Measurements from ENCODE around the gene NFIC. TPM values are rescaled to one million over a fixed set of nuclear protein-coding genes. Genes with fewer than 3 reads are reported as not detected.
A peak's percentile ranks its signal among the peaks of the same experiment; 100 is the strongest.

NFIC gene
- polyA plus RNA-seq, 4 donors = 4.5 to 37.9 (median 8.2) TPM

- Histone ChIP-seq H3K4me3 (ENCODE audit: low read depth in 1 of 3, low read length in 3 of 3) (no peak overlapping the region), H3K9me3 (ENCODE audit: control insufficient read depth in 2 of 2, insufficient read depth in 1 of 2, low read depth in 1 of 2, low read length in 1 of 2) (no peaks in the 10 kb centered on the region), H3K27me3 (ENCODE audit: control insufficient read depth in 3 of 3, insufficient read depth in 3 of 3, low read length in 3 of 3) (peaks cover 0 to 84% (median 0%) of the 10 kb centered on the region in 3 donors), H3K36me3 (ENCODE audit: control insufficient read depth in 3 of 3, insufficient read depth in 2 of 3, low read depth in 1 of 3, low read length in 3 of 3) (peaks cover 0 to 5% (median 0%) of the 10 kb centered on the region in 3 donors), H3K27ac (ENCODE audit: low read depth in 1 of 3, low read length in 2 of 3) (peak overlapping the region in 1 of 3 donors; percentile 23), H3K4me1 (ENCODE audit: control insufficient read depth in 3 of 3, insufficient read depth in 2 of 3, low read depth in 1 of 3, low read length in 2 of 3) (peaks cover 0 to 19% (median 2%) of the 10 kb centered on the region in 3 donors)
- DNase-seq (no peak), FAIRE-seq (no peak)
- 72 to 84% (median 75%) methylated on average over 4 of the region's 4 CpGs for WGBS, 3 donors
Observed at GRCh38 chr19:3364501-3364858, 1.9 kb upstream of the NFIC start.

DNA sequence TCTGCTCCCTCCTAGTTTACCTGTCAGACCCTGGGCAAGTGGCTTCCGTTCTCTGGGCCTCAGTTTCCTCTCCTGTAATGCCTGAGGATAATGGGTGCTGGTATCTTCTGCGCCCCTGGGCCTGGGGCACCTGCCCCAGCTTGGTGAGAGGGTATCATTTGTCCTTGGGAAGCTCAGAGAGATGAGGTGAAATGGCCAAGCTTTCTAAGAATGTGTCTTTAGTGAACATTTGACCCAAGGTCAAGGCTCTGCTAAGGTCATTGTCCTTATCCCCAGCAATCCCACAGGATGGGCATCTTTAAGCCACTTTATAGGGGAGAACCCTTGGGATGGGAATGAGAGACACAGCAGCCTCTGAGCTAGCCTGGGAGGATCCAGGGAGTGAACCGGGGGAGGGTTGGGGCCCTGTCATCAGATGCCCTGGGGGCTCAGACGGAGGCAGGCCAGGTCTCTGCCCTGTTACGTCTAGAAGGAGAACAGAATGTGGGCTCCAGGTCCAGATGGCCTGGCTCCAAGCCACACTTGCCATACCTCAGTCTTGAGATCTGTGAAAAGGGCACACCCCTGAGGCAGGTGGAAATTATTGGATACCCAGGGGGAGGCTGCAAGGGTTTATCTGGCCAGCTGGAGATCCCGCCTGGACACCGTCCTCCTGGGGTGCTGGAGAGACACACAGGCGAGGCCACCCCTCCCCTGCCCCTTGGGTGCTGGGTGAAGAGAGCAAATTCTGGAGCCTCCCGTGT, 1.1 kb upstream of the NFIC start:
- H3K36me3 ChIP-seq (ENCODE audit: control insufficient read depth in 3 of 3, insufficient read depth in 2 of 3, low read depth in 1 of 3, low read length in 3 of 3) = peaks cover 0 to 5% (median 0%) of the 10 kb centered on the region in 3 donors
- peaks cover 0 to 92% (median 0%) of the 10 kb centered on the region in 3 donors for H3K27me3 ChIP-seq (ENCODE audit: control insufficient read depth in 3 of 3, insufficient read depth in 3 of 3, low read length in 3 of 3)
- DNase-seq (no peak), FAIRE-seq (no peak)
- peak overlapping the region in 2 of 3 donors; percentile 58 to 67 for H3K4me3 ChIP-seq (ENCODE audit: low read depth in 1 of 3, low read length in 3 of 3)
- H3K27ac ChIP-seq (ENCODE audit: low read depth in 1 of 3, low read length in 2 of 3) = peak overlapping the region in 2 of 3 donors; percentile 53 to 65
- peaks cover 0 to 19% (median 2%) of the 10 kb centered on the region in 3 donors for H3K4me1 ChIP-seq (ENCODE audit: control insufficient read depth in 3 of 3, insufficient read depth in 2 of 3, low read depth in 1 of 3, low read length in 2 of 3)
- H3K9me3 ChIP-seq (ENCODE audit: control insufficient read depth in 2 of 2, insufficient read depth in 1 of 2, low read depth in 1 of 2, low read length in 1 of 2) = no peaks in the 10 kb centered on the region
- WGBS, 3 donors = 42 to 50% (median 44%) methylated on average over 9 of the region's 9 CpGs

DNA sequence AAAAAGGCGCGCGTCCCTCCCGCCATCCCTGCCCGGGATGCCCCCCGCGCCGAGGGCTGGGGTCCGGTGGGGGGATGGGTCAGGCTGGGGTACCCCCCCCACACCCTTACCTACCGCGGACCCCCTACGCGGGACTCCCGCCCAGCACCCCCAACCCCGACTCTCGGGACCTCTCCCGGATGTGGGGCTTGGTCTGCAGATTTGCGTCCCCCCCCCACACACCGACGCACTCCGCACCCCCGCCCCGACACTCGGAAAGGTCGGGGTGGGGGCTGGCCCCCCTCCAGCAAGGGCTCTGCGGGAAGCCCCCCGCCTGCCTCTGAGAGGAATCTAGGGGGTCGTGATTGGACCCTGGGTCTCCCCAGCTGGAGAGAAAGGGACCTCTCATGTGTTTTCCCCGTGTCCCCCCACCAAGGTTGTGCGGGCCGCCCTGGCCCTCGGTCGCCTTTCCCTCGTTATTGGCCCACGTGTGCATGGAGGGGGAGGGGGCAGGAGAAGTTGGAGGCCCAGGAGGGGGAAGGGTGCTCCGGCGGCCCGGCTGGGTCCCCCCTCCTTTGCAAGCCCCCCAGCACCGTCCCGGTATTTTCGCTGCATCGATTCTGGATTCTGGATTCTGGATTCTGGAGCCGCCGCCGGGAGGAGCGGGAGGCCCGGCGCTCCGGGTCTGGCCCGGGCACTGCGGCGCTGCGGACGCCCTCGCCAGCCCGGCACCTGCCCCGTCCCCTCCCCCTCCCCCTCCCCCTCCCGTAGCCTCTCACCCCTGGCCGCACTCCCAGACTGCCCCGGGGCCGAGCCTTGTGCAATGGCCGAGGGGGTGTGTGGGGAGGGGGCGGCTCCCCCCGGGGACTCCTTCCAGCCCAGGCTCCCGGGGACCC, 607 bp downstream of the NFIC start:
- FAIRE-seq (no peak), DNase-seq (no peak)
- Histone ChIP-seq H3K4me1 (ENCODE audit: control insufficient read depth in 3 of 3, insufficient read depth in 2 of 3, low read depth in 1 of 3, low read length in 2 of 3) (peaks cover 0 to 13% (median 2%) of the 10 kb centered on the region in 3 donors), H3K27ac (ENCODE audit: low read depth in 1 of 3, low read length in 2 of 3) (peak overlapping the region in 2 of 3 donors; percentile 63 to 74), H3K27me3 (ENCODE audit: control insufficient read depth in 3 of 3, insufficient read depth in 3 of 3, low read length in 3 of 3) (peaks cover 0 to 84% (median 0%) of the 10 kb centered on the region in 3 donors), H3K36me3 (ENCODE audit: control insufficient read depth in 3 of 3, insufficient read depth in 2 of 3, low read depth in 1 of 3, low read length in 3 of 3) (peaks cover 0 to 5% (median 0%) of the 10 kb centered on the region in 3 donors), H3K9me3 (ENCODE audit: control insufficient read depth in 2 of 2, insufficient read depth in 1 of 2, low read depth in 1 of 2, low read length in 1 of 2) (no peaks in the 10 kb centered on the region), H3K4me3 (ENCODE audit: low read depth in 1 of 3, low read length in 3 of 3) (peak overlapping the region; percentile 58 to 67 (median 60))
- WGBS, 3 donors = 0 to 2% (median 1%) methylated on average over 41 to 65 of the region's 65 CpGs

DNA sequence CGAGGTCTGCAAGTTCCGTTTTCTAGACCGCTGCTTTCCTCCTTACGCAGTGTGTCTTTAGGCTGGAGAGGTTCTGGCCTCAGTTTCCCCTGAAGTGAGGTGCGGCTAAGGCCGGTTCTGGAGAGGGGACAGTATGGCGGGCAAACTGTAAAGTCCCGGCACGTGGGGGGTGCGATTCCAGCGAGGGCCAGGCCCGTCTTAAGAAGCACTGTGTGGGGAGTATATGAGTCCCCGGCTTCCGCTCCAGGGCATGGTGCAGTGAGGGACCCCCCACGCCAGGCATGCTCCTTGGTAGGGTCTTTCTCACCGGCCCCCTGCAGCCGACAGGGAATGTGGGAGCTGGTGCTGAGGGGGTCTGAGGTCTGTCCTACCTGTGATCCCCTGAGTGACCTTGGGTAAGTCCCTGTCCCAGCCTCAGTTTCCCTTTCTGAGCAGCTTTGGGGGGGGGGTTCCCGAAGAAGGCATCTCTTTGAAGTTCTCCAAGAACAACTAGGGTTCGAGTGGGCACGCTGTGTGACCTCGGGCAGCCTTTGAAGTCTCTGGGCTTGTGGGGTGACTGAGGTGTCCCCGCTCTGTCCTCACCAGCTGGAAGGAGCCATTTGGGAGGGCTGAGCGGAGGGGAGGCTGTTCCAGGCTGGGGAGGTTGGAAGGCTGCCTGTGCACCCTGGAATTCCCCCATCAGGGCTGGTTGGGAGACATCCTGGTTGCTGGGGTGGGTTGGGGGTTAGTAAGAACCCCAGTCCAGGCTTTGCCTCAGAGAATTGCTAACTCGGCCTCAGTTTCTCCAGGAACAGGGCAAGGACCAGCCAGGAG, 1.5 kb downstream of the NFIC start:
- H3K36me3 ChIP-seq (ENCODE audit: control insufficient read depth in 3 of 3, insufficient read depth in 2 of 3, low read depth in 1 of 3, low read length in 3 of 3) = peaks cover 0 to 3% (median 0%) of the 10 kb centered on the region in 3 donors
- peaks cover 0 to 78% (median 0%) of the 10 kb centered on the region in 3 donors for H3K27me3 ChIP-seq (ENCODE audit: control insufficient read depth in 3 of 3, insufficient read depth in 3 of 3, low read length in 3 of 3)
- H3K9me3 ChIP-seq (ENCODE audit: control insufficient read depth in 2 of 2, insufficient read depth in 1 of 2, low read depth in 1 of 2, low read length in 1 of 2) = no peaks in the 10 kb centered on the region
- H3K27ac ChIP-seq (ENCODE audit: low read depth in 1 of 3, low read length in 2 of 3) = peak overlapping the region in 2 of 3 donors; percentile 32 to 44
- FAIRE-seq = no peak
- WGBS, 3 donors = 34 to 58% (median 43%) methylated on average over 21 to 24 of the region's 24 CpGs
- peaks cover 0 to 13% (median 2%) of the 10 kb centered on the region in 3 donors for H3K4me1 ChIP-seq (ENCODE audit: control insufficient read depth in 3 of 3, insufficient read depth in 2 of 3, low read depth in 1 of 3, low read length in 2 of 3)
- no peak for DNase-seq
- H3K4me3 ChIP-seq (ENCODE audit: low read depth in 1 of 3, low read length in 3 of 3) = peak overlapping the region; percentile 32 to 60 (median 58)

GRCh38 chr19:3368441-3368795, 2.0 kb downstream of the NFIC start:
- Histone ChIP-seq H3K27me3 (ENCODE audit: control insufficient read depth in 3 of 3, insufficient read depth in 3 of 3, low read length in 3 of 3) (peaks cover 0 to 76% (median 0%) of the 10 kb centered on the region in 3 donors), H3K27ac (ENCODE audit: low read depth in 1 of 3, low read length in 2 of 3) (peak overlapping the region in 2 of 3 donors; percentile 32 to 44), H3K9me3 (ENCODE audit: control insufficient read depth in 2 of 2, insufficient read depth in 1 of 2, low read depth in 1 of 2, low read length in 1 of 2) (no peaks in the 10 kb centered on the region), H3K4me3 (ENCODE audit: low read depth in 1 of 3, low read length in 3 of 3) (no peak overlapping the region), H3K36me3 (ENCODE audit: control insufficient read depth in 3 of 3, insufficient read depth in 2 of 3, low read depth in 1 of 3, low read length in 3 of 3) (peaks cover 0 to 3% (median 0%) of the 10 kb centered on the region in 3 donors), H3K4me1 (ENCODE audit: control insufficient read depth in 3 of 3, insufficient read depth in 2 of 3, low read depth in 1 of 3, low read length in 2 of 3) (peaks cover 0 to 13% (median 2%) of the 10 kb centered on the region in 3 donors)
- 52 to 77% (median 69%) methylated on average over 4 to 5 of the region's 5 CpGs for WGBS, 3 donors
- DNase-seq (no peak), FAIRE-seq (no peak)

DNA sequence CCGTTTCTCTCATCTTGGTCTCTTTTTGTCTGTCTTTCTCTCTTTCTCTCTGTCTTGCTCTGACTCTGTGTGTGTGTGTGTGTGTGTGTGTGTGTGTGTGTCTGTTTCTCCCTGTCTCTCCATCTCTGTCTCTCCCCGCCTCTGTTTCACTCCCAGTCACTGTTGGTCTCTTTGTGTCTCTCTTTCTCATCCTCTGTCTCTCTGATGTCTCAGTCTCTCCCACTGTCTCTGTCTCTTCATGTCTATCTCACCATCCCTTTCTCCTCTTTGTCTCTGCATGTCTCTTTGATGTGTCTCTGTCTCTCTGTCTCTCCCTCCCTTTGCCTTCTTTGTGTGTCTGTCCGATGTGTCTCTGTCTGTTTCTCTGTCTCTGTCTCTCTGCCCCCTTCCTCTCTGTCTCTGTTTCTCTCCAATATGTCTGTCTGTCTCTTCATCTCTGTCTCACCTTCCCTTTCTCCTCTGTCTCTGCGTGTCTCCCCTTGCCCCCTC, 2.5 kb downstream of the NFIC start:
- Histone ChIP-seq H3K36me3 (ENCODE audit: control insufficient read depth in 3 of 3, insufficient read depth in 2 of 3, low read depth in 1 of 3, low read length in 3 of 3) (peaks cover 0 to 3% (median 0%) of the 10 kb centered on the region in 3 donors), H3K9me3 (ENCODE audit: control insufficient read depth in 2 of 2, insufficient read depth in 1 of 2, low read depth in 1 of 2, low read length in 1 of 2) (no peaks in the 10 kb centered on the region), H3K27me3 (ENCODE audit: control insufficient read depth in 3 of 3, insufficient read depth in 3 of 3, low read length in 3 of 3) (peaks cover 0 to 71% (median 0%) of the 10 kb centered on the region in 3 donors), H3K4me1 (ENCODE audit: control insufficient read depth in 3 of 3, insufficient read depth in 2 of 3, low read depth in 1 of 3, low read length in 2 of 3) (peaks cover 0 to 13% (median 2%) of the 10 kb centered on the region in 3 donors), H3K4me3 (ENCODE audit: low read depth in 1 of 3, low read length in 3 of 3) (peak overlapping the region in 1 of 3 donors; percentile 12), H3K27ac (ENCODE audit: low read depth in 1 of 3, low read length in 2 of 3) (peak overlapping the region in 2 of 3 donors; percentile 7 to 32)
- no peak for FAIRE-seq
- 35 to 61% (median 55%) methylated on average over 4 of the region's 4 CpGs for WGBS, 3 donors
- DNase-seq = no peak

DNA sequence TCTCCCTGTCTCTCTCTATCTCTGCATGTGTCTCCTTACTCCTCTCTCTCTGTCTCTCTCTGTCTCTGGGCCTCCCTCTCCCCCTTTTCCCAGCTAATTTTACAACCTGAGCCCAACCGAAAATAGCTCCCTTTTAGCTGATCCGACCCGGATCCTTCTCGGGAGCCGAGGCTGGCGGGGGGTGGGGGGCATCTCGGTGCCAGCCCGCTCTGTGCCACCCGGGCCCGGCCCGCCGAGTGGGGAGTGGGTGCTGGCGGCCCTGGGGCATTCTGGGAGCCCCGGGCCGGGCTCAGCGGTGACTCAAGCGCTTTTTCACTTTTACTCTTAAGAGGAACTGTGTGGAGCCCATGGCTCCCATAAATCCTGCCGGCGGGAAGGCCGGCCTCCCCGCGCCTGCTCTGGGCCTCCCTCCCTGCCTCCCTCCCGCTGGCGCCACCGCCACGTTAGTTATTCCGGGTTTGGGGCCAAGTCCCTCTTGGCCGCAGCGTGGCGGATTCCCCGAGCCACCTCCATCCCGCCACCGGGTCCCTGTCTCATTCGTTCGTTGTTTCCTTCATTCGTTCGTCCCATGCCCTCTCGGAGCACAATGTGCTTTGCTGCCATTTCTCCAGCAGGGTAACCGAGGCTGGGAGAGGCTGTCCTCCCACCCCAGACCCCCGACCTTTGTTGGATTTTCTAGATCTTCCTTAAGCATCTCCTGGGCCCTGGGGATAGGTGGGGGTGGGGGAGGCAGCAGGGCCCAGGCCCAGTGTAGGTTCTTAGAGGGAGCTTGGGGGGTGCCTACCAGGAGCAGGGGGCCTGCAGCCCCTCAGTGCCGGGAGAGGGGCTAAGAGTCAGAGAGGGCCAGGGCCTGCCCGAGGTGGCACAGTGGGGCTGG, 3.2 kb downstream of the NFIC start:
- peaks cover 0 to 64% (median 0%) of the 10 kb centered on the region in 3 donors for H3K27me3 ChIP-seq (ENCODE audit: control insufficient read depth in 3 of 3, insufficient read depth in 3 of 3, low read length in 3 of 3)
- H3K4me1 ChIP-seq (ENCODE audit: control insufficient read depth in 3 of 3, insufficient read depth in 2 of 3, low read depth in 1 of 3, low read length in 2 of 3) = peaks cover 0 to 13% (median 2%) of the 10 kb centered on the region in 3 donors
- DNase-seq (no peak), FAIRE-seq (no peak)
- H3K27ac ChIP-seq (ENCODE audit: low read depth in 1 of 3, low read length in 2 of 3) = peak overlapping the region; percentile 8 to 42 (median 32)
- 20 to 54% (median 41%) methylated on average over 39 to 42 of the region's 42 CpGs for WGBS, 3 donors
- no peaks in the 10 kb centered on the region for H3K9me3 ChIP-seq (ENCODE audit: control insufficient read depth in 2 of 2, insufficient read depth in 1 of 2, low read depth in 1 of 2, low read length in 1 of 2)
- peak overlapping the region in 2 of 3 donors; percentile 12 to 28 for H3K4me3 ChIP-seq (ENCODE audit: low read depth in 1 of 3, low read length in 3 of 3)
- H3K36me3 ChIP-seq (ENCODE audit: control insufficient read depth in 3 of 3, insufficient read depth in 2 of 3, low read depth in 1 of 3, low read length in 3 of 3) = peaks cover 0 to 6% (median 0%) of the 10 kb centered on the region in 3 donors
